K562 (cell line): ENCODE measurements around the gene CACTIN. TPM values are rescaled to one million over a fixed set of nuclear protein-coding genes. Genes with fewer than 3 reads are reported as not detected.

Experiments used
- E2F3 ChIP-seq: fragments of 250-450 bp; sonication (Bioruptor Pico); IDR thresholded peaks from 2 replicates; pipeline ENCODE4 v1.4.0; 2020; ENCODE audit warnings: mild to moderate bottlenecking
- GTF2F1 ChIP-seq: IDR thresholded peaks from 2 replicates; pipeline ENCODE4 v1.6.1; 2011; ENCODE audit warnings: low read depth, low read length, improper control_type of control experiment
- HNRNPK ChIP-seq: fragments of 200-400 bp; formaldehyde crosslinking; IDR thresholded peaks from one replicate; pipeline ENCODE4 v1.6.1; 2018; ENCODE audit warnings: mild to moderate bottlenecking, low read depth, low read length; ENCODE audit not compliant: poor library complexity, severe bottlenecking
- LCOR ChIP-seq: sonication (generic); formaldehyde crosslinking; IDR thresholded peaks from 2 replicates; pipeline ENCODE4 v1.8.0; 2022; ENCODE audit warnings: mild to moderate bottlenecking, missing genetic modification reagents
- MECOM ChIP-seq: fragments of 250-450 bp; sonication (Bioruptor Pico); IDR thresholded peaks from 2 replicates; pipeline ENCODE4 v1.8.0; 2022; ENCODE audit warnings: inconsistent platforms
- MTA3 ChIP-seq: fragments of 450-650 bp; formaldehyde crosslinking; IDR thresholded peaks from 2 replicates; pipeline ENCODE4 v1.6.1; 2017; ENCODE audit warnings: mild to moderate bottlenecking, borderline replicate concordance
- NR4A1 ChIP-seq, 2 experiments: fragments of 250-450 bp in 1 of 2; fragments of 450-650 bp in 1 of 2; sonication (Bioruptor Pico) in 1 of 2; IDR thresholded peaks; 2 replicates each; pipeline versions ENCODE4 v1.4.0 to v1.6.1; 2016 to 2020; ENCODE audit warnings: mild to moderate bottlenecking in 2 of 2, missing compliant biosample characterization in 1 of 2, missing genetic modification characterization in 1 of 2, moderate library complexity in 1 of 2
- PML ChIP-seq: IDR thresholded peaks from 2 replicates; pipeline ENCODE4 v1.6.1; 2012; ENCODE audit warnings: low read length, inconsistent platforms
- PRMT5 ChIP-seq: sonication (generic); formaldehyde crosslinking; IDR thresholded peaks from 2 replicates; pipeline ENCODE4 v1.5.0; 2020; ENCODE audit warnings: missing genetic modification reagents
- SMARCA5 ChIP-seq: fragments of 450-650 bp; IDR thresholded peaks from 2 replicates; pipeline ENCODE4 v1.6.1; 2016
- ZC3H8 ChIP-seq: fragments of 450-650 bp; IDR thresholded peaks from 2 replicates; pipeline ENCODE4 v1.6.1; 2017
- ZFX ChIP-seq: sonication (generic); formaldehyde crosslinking; IDR thresholded peaks from 2 replicates; pipeline ENCODE4 v1.8.0; 2022; ENCODE audit warnings: mild to moderate bottlenecking, missing genetic modification reagents, moderate library complexity
- ZNF212 ChIP-seq: fragments of 450-650 bp; formaldehyde crosslinking; IDR thresholded peaks from 2 replicates; pipeline ENCODE4 v1.4.0; 2020; ENCODE audit warnings: mild to moderate bottlenecking
- ZNF232 ChIP-seq: sonication (generic); formaldehyde crosslinking; IDR thresholded peaks from 2 replicates; pipeline ENCODE4 v1.8.0; 2022; ENCODE audit warnings: mild to moderate bottlenecking, missing genetic modification reagents
- ZNF41 ChIP-seq: fragments of 250-450 bp; sonication (Bioruptor Pico); conservative IDR thresholded peaks from 2 replicates; pipeline ENCODE4 v1.4.0; 2020; ENCODE audit warnings: mild to moderate bottlenecking
- polyA plus RNA-seq, 8 experiments: library from polyadenylated mRNA; depleted of rRNA in 4 of 8; stranded (reverse) in 5 of 8; unstranded in 3 of 8; fragments of >200 nt; fragmentation: Nextera tagmentation in 2 of 8; fragmentation: Illumina TruSeq in 1 of 8; extraction: Ambion mirVana in 2 of 8; extraction: Trizol in 1 of 8; gene quantifications; 2 replicates each; pipeline versions ENCODE4 v1.2.1 to v1.2.3, GENCODE V29; 2011 to 2014; ENCODE audit warnings: inconsistent platforms in 1 of 8, missing spikeins in 1 of 8
- total RNA-seq, 7 experiments: library from RNA; depleted of rRNA in 6 of 7; stranded (reverse); fragments of >200 nt in 6 of 7; fragmentation: Illumina TruSeq in 2 of 7; extraction: Trizol in 2 of 7; gene quantifications; 2 replicates each; pipeline versions ENCODE4 v1.2.1 to v1.2.3, GENCODE V29; 2011 to 2021; ENCODE audit warnings: low replicate concordance in 1 of 7
- TF ChIP-seq, protein P1 (sequence below): sonication (generic); formaldehyde crosslinking; IDR thresholded peaks from 2 replicates; pipeline ENCODE4 v1.8.1; 2022; ENCODE audit warnings: missing genetic modification reagents
- TF ChIP-seq, protein P2 (sequence below): sonication (generic); formaldehyde crosslinking; IDR thresholded peaks from 2 replicates; pipeline ENCODE4 v1.8.1; 2023; ENCODE audit warnings: mild to moderate bottlenecking, missing genetic modification reagents
- TF ChIP-seq, protein P3 (sequence below): sonication (generic); formaldehyde crosslinking; IDR thresholded peaks from 2 replicates; pipeline ENCODE4 v1.8.1; 2023; ENCODE audit warnings: mild to moderate bottlenecking, missing genetic modification reagents, moderate library complexity

The CACTIN gene
- total and polyA plus RNA-seq, 9 of the 15 experiments (the other 6 are each of a cell fraction or from before 2014, with no cell fraction given): 0.15 to 49.2 (median 15.0) TPM

- TF ChIP-seq, protein P1, sequence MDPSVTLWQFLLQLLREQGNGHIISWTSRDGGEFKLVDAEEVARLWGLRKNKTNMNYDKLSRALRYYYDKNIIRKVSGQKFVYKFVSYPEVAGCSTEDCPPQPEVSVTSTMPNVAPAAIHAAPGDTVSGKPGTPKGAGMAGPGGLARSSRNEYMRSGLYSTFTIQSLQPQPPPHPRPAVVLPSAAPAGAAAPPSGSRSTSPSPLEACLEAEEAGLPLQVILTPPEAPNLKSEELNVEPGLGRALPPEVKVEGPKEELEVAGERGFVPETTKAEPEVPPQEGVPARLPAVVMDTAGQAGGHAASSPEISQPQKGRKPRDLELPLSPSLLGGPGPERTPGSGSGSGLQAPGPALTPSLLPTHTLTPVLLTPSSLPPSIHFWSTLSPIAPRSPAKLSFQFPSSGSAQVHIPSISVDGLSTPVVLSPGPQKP (CRISPR knock-in tag): no peak
- TF ChIP-seq, protein P2, sequence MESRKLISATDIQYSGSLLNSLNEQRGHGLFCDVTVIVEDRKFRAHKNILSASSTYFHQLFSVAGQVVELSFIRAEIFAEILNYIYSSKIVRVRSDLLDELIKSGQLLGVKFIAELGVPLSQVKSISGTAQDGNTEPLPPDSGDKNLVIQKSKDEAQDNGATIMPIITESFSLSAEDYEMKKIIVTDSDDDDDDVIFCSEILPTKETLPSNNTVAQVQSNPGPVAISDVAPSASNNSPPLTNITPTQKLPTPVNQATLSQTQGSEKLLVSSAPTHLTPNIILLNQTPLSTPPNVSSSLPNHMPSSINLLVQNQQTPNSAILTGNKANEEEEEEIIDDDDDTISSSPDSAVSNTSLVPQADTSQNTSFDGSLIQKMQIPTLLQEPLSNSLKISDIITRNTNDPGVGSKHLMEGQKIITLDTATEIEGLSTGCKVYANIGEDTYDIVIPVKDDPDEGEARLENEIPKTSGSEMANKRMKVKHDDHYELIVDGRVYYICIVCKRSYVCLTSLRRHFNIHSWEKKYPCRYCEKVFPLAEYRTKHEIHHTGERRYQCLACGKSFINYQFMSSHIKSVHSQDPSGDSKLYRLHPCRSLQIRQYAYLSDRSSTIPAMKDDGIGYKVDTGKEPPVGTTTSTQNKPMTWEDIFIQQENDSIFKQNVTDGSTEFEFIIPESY (CRISPR knock-in tag): peak; percentile 82
- no peak for TF ChIP-seq ZNF212 (CRISPR knock-in tag)
- no peak for TF ChIP-seq PRMT5 (CRISPR knock-in tag)
- TF ChIP-seq ZNF41 (CRISPR knock-in tag): peak; percentile 54; the same call in 1 of the 2 replicates
- TF ChIP-seq SMARCA5: no peak
- peak; percentile 31; the same call in 1 of the 2 replicates for TF ChIP-seq MTA3
- no peak for TF ChIP-seq MECOM (CRISPR knock-in tag)
- TF ChIP-seq ZNF232: peak; percentile 75; the same call in 1 of the 2 replicates
- TF ChIP-seq GTF2F1: peak; percentile 49; the same call in 1 of the 2 replicates
- TF ChIP-seq PML: no peak; the same call in 1 of the 2 replicates
- peak; percentile 70 for TF ChIP-seq ZFX (CRISPR knock-in tag)
- TF ChIP-seq LCOR: peak; percentile 39; the same call in 1 of the 2 replicates
- no peak for TF ChIP-seq NR4A1 (CRISPR knock-in tag; IDR thresholded peaks at IDR 0.05)
- no peak for TF ChIP-seq NR4A1 (tag; IDR thresholded peaks at IDR 0.05)
- no peak for TF ChIP-seq ZC3H8
- TF ChIP-seq, protein P3, sequence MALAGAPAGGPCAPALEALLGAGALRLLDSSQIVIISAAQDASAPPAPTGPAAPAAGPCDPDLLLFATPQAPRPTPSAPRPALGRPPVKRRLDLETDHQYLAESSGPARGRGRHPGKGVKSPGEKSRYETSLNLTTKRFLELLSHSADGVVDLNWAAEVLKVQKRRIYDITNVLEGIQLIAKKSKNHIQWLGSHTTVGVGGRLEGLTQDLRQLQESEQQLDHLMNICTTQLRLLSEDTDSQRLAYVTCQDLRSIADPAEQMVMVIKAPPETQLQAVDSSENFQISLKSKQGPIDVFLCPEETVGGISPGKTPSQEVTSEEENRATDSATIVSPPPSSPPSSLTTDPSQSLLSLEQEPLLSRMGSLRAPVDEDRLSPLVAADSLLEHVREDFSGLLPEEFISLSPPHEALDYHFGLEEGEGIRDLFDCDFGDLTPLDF (CRISPR knock-in tag): peak; percentile 95
- peak; percentile 85; the same call in 1 of the 2 replicates for TF ChIP-seq E2F3 (CRISPR knock-in tag)
- TF ChIP-seq HNRNPK: no peak
These were observed at the start of gene CACTIN (continued) for GRCh38 chr19:3626473-3627350.
